22Rv1 (cell line): ENCODE results near the gene OLFML2A.
"Not testable (repeated sequence)": the region's sequence is repeated elsewhere in the genome, so short reads cannot be mapped to it uniquely, and the experiment has no call there.

Experiments
- H3K27ac ChIP-seq: fragments of 450-650 bp; 2 replicates; pipeline ENCODE4 v1.5.1; 2017
- CTCF ChIP-seq: fragments of 450-650 bp; IDR thresholded peaks from 2 replicates; pipeline ENCODE4 v1.5.1; 2017; ENCODE audit warnings: mild to moderate bottlenecking
- ZFX ChIP-seq: fragments of 450-650 bp; IDR thresholded peaks from 2 replicates; pipeline ENCODE4 v1.6.1; 2017; ENCODE audit warnings: antibody characterized with exemption, borderline replicate concordance

OLFML2A gene

GRCh38 chr9:124840300-124840833 is 63.4 kb downstream of the OLFML2A start:
- TF ChIP-seq ZFX: no peak
- TF ChIP-seq CTCF: peak; percentile 69
- H3K27ac ChIP-seq: no peak overlapping the region

- TF ChIP-seq ZFX (no peak), CTCF (no peak)
- no peak overlapping the region for H3K27ac ChIP-seq
Measured at GRCh38 chr9:124841075-124841821, 64.3 kb downstream of the OLFML2A start.

- TF ChIP-seq CTCF (no peak), ZFX (no peak)
- H3K27ac ChIP-seq: no peak overlapping the region
Measured at GRCh38 chr9:124843456-124844034, 66.6 kb downstream of the OLFML2A start.

GRCh38 chr9:124844291-124844690 is 67.4 kb downstream of the OLFML2A start:
- H3K27ac ChIP-seq: no peak overlapping the region
- TF ChIP-seq CTCF (no peak), ZFX (no peak)

- H3K27ac ChIP-seq: not testable (repeated sequence)
Measured at GRCh38 chr9:124846467-124846866, 69.5 kb downstream of the OLFML2A start.

GRCh38 chr9:124846969-124847368 is 70.0 kb downstream of the OLFML2A start:
- no peak overlapping the region for H3K27ac ChIP-seq
- TF ChIP-seq CTCF (no peak), ZFX (no peak)

- TF ChIP-seq CTCF: no peak
- no peak for TF ChIP-seq ZFX
Measured at GRCh38 chr9:124849801-124850200, 72.9 kb downstream of the OLFML2A start.

More at GRCh38 chr9:124849801-124850200, 72.9 kb downstream of the OLFML2A start:
- no peak overlapping the region for H3K27ac ChIP-seq
